GM12878 (cell line): ENCODE data around the gene PGRMC2. TPM values are rescaled to one million over a fixed set of nuclear protein-coding genes. Genes with fewer than 3 reads are reported as not detected.
"Not testable (repeated sequence)": the region's sequence is repeated elsewhere in the genome, so short reads cannot be mapped to it uniquely, and the experiment has no call there.

Experiments
- ATAC-seq: fragments of 200-7000 bp; cut with Tn5 transposase; 3 replicates; pipeline ENCODE4 v1.9.1; 2020; ENCODE audit warnings: mild to moderate bottlenecking, moderate library complexity
- BruUV-seq: library from RNA; stranded (reverse); fragments of 400-500 nt; replicated peaks from 2 replicates; lab custom pipeline; 2021; lab: Mats Ljungman, UMichigan
- CTCF ChIA-PET: fragments of 300-600 bp; sonication (Branson Sonifier 250); formaldehyde crosslinking; extraction: SDS; loops from one replicate; lab custom pipeline; 2021; ENCODE audit warnings: inconsistent platforms; lab: Yijun Ruan, JAX
- POLR2A ChIA-PET: fragments of 350-600 bp; formaldehyde crosslinking; extraction: SDS; loops from one replicate; lab custom pipeline; 2021; ENCODE audit warnings: inconsistent platforms; lab: Charles Lee
- RAD21 ChIA-PET: fragments of 300-600 bp; sonication (Branson Sonifier 250); formaldehyde crosslinking; loops from one replicate; lab custom pipeline; 2023; ENCODE audit warnings: antibody characterized with exemption; ENCODE audit not compliant: unreplicated experiment; lab: Charles Lee
- SMC1A ChIA-PET: fragments of 300-600 bp; sonication (Branson Sonifier 250); formaldehyde crosslinking; loops from one replicate; lab custom pipeline; 2023; ENCODE audit not compliant: unreplicated experiment, uncharacterized antibody; lab: Charles Lee
- DNase-seq: peaks from one replicate; pipeline ENCODE4 v3.0.0-alpha.2; 2011; ENCODE audit warnings: low read depth, low spot score
- FAIRE-seq: peaks from 3 replicates; lab custom pipeline; 2011; peaks lifted over from hg19 to GRCh38; lab: Jason Lieb, UNC
- H2AFZ ChIP-seq: 2 replicates; pipeline ENCODE4 v1.6.0; 2011; ENCODE audit warnings: low read depth, low read length, control low read depth; ENCODE audit not compliant: control insufficient read depth
- H3K27ac ChIP-seq: 2 replicates; pipeline ENCODE4 v1.5.1; 2011; ENCODE audit warnings: control low read depth; ENCODE audit not compliant: control insufficient read depth, insufficient read depth
- H3K27me3 ChIP-seq, 2 experiments: replicated peaks in 1 of 2; 2 replicates each; pipeline versions ENCODE4 v1.6.0 to v1.6.1; 2011; ENCODE audit warnings: low read length in 1 of 2; ENCODE audit not compliant: control insufficient read depth in 2 of 2, insufficient read depth in 2 of 2
- H3K36me3 ChIP-seq, 2 experiments: 2 replicates each; pipeline ENCODE4 v1.5.1; 2011; ENCODE audit warnings: low read length in 1 of 2; ENCODE audit not compliant: control insufficient read depth in 2 of 2, insufficient read depth in 2 of 2
- H3K4me1 ChIP-seq: 2 replicates; pipeline ENCODE4 v1.6.1; 2011; ENCODE audit warnings: mild to moderate bottlenecking, low read length, moderate library complexity, mixed read lengths; ENCODE audit not compliant: control insufficient read depth, insufficient read depth
- H3K4me2 ChIP-seq: 2 replicates; pipeline ENCODE4 v1.6.0; 2011; ENCODE audit warnings: control low read depth; ENCODE audit not compliant: control insufficient read depth, insufficient read depth
- H3K4me3 ChIP-seq: fragments of 200-600 bp; sonication (generic); 2 replicates; pipeline ENCODE4 v1.5.1; 2016
- H3K79me2 ChIP-seq: 2 replicates; pipeline ENCODE4 v1.6.0; 2011; ENCODE audit warnings: low read length; ENCODE audit not compliant: control insufficient read depth, insufficient read depth
- H3K9ac ChIP-seq: 2 replicates; pipeline ENCODE4 v1.8.0; 2011; ENCODE audit warnings: low read length, control low read depth, mixed read lengths; ENCODE audit not compliant: control insufficient read depth, insufficient read depth
- H3K9me3 ChIP-seq: replicated peaks from 3 replicates; pipeline ENCODE4 v1.5.1; 2011; ENCODE audit warnings: mild to moderate bottlenecking, low read length; ENCODE audit not compliant: control insufficient read depth, insufficient read depth
- H4K20me1 ChIP-seq: 2 replicates; pipeline ENCODE4 v1.6.0; 2011; ENCODE audit not compliant: control insufficient read depth, insufficient read depth
- YY1 ChIP-seq: IDR thresholded peaks from 2 replicates; pipeline ENCODE4 v1.6.1; 2011; ENCODE audit warnings: low read depth, mild to moderate bottlenecking, low read length
- ZBED1 ChIP-seq: IDR thresholded peaks from 2 replicates; pipeline ENCODE4 v1.6.1; 2016; ENCODE audit warnings: borderline replicate concordance
- WGBS: methylation state at CpG from one replicate; pipeline ENCODE4 v1.1.6; 2016; ENCODE audit warnings: low lambda C conversion rate; ENCODE audit not compliant: insufficient replicate concordance, insufficient coverage; ENCODE audit errors: missing lambda C conversion rate; 5-methylcytosine and 5-hydroxymethylcytosine counted together
- in situ Hi-C: fragments of 300-500 bp; cut with MboI; formaldehyde crosslinking; loops from 9 replicates; pipeline ENCODE4 v1.14.3; 2018; ENCODE audit warnings: mixed read lengths
- intact Hi-C: fragments of 100-400 bp; cut with micrococcal nuclease; formaldehyde crosslinking; loops from one replicate; pipeline ENCODE4 v1.14.2; 2022; ENCODE audit not compliant: unreplicated experiment
- polyA plus RNA-seq, 11 experiments: library from polyadenylated mRNA; depleted of rRNA in 4 of 11; unstranded in 6 of 11; stranded (reverse) in 5 of 11; fragments of >200 nt; fragmentation: Nextera tagmentation in 4 of 11; fragmentation: Illumina TruSeq in 1 of 11; extraction: Ambion mirVana in 4 of 11; extraction: Trizol in 1 of 11; gene quantifications; 1 replicate in 1 of 11; 2 replicates in 10 of 11; pipeline versions ENCODE4 v1.2.1 to v1.2.3, GENCODE V29; 2011 to 2016; ENCODE audit warnings: inconsistent platforms in 2 of 11, missing spikeins in 2 of 11, low read depth in 1 of 11
- total RNA-seq, 4 experiments: library from RNA; depleted of rRNA in 3 of 4; stranded (reverse); fragments of >200 nt in 3 of 4; fragmentation: Illumina TruSeq in 1 of 4; extraction: Trizol in 1 of 4; gene quantifications; 2 replicates each; pipeline versions ENCODE4 v1.2.1 to v1.2.3, GENCODE V29; 2013 to 2021

PGRMC2 gene
- total and polyA plus RNA-seq, 10 of the 15 experiments (the other 5 are each of a cell fraction or from before 2014, with no cell fraction given) = 6.3 to 38.4 (median 12.0) TPM

- intact Hi-C loops, FAIRE-seq, H3K79me2 ChIP-seq, in situ Hi-C loops, H3K36me3 ChIP-seq, POLR2A ChIA-PET, H2AFZ ChIP-seq, H3K9me3 ChIP-seq, H3K27me3 ChIP-seq, H3K4me3 ChIP-seq, H4K20me1 ChIP-seq, DNase-seq, RAD21 ChIA-PET, ATAC-seq, BruUV-seq, H3K9ac ChIP-seq, H3K4me2 ChIP-seq, H3K27ac ChIP-seq, H3K4me1 ChIP-seq: not testable (repeated sequence)
- ChIA-PET SMC1A (interaction anchor here (1.0 kb wide), 1 partner anchor 13 kb away, joined by 3 read pairs; no protein-coding TSS in a partner anchor), CTCF (interaction anchor here (1.5 kb wide), 1 partner anchor 134 kb away, joined by 3 read pairs; no protein-coding TSS in a partner anchor)
- 40% methylated on average over 5 of the region's 5 CpGs for WGBS
- 0 out of 2 replicates have a peak, but pooled peaks have one; percentile 16 for TF ChIP-seq YY1
Measured at GRCh38 chr4:128245391-128245790, 42.2 kb downstream of the PGRMC2 start.

DNA sequence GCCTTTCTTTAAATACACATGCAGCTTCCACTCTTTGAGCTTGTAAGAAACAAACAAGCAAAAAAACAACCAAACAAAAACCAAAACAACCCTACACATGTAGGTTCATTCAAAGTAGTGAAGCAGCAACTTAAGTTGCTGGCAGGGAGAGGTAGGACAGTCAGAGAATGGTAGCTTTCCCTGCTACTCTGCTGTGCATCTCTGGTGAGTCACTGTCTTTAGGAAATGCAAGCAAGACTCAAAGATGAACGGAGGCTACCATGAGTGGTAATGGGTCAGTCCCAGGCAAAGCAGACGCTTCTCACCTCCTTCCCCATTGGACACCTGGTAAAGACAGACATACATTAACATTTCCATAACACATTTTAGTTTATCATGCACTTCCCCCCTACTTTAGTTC, 43.2 kb downstream of the PGRMC2 start:
- Histone ChIP-seq H3K9ac (no peak overlapping the region), H3K4me2 (no peak overlapping the region), H2AFZ (0 out of 2 replicates have a peak overlapping the region, but pooled peaks have one; percentile 7), H3K36me3 (no peaks in the 10 kb centered on the region), H4K20me1 (no peaks in the 10 kb centered on the region), H3K27ac (no peak overlapping the region), H3K4me3 (no peak overlapping the region), H3K9me3 (no peaks in the 10 kb centered on the region; the same call in 2 of the 3 replicates), H3K4me1 (no peaks in the 10 kb centered on the region), H3K79me2 (no peaks in the 10 kb centered on the region), H3K27me3 (no peaks in the 10 kb centered on the region)
- no peak for TF ChIP-seq ZBED1
- ChIA-PET POLR2A (no interaction called here), CTCF (interaction anchor here (0.6 to 1.5 kb wide), 2 partner anchors 52 to 135 kb away, joined by 3 read pairs; no protein-coding TSS in a partner anchor), RAD21 (no interaction called here), SMC1A (interaction anchor here (0.7 to 1.0 kb wide), 2 partner anchors 9 to 14 kb away, joined by 3 read pairs; no protein-coding TSS in a partner anchor)
- FAIRE-seq (no peak), DNase-seq (no peak), ATAC-seq (no peak)
- intact Hi-C loops (no loop called here), in situ Hi-C loops (no loop called here)
- BruUV-seq = no TSS peak
- WGBS = 27% methylated on average over 2 of the region's 2 CpGs
